Pancreas (tissue), 10 donors: ENCODE data around the gene CNTRL. TPM values are rescaled to one million over a fixed set of nuclear protein-coding genes. Genes with fewer than 3 reads are reported as not detected.

Experiments used
- ATAC-seq, 4 donors: fragments of 200-7000 bp; cut with Tn5 transposase; one replicate each; pipeline versions ENCODE4 v1.8.0 to v1.9.1; 2020; ENCODE audit warnings: mild to moderate bottlenecking in 4 of 4, moderate library complexity in 4 of 4
- DNase-seq, 6 donors: peaks; one replicate each; pipeline ENCODE4 v3.0.0-alpha.2; 2020
- FAIRE-seq: peaks from 2 replicates; lab custom pipeline; 2012; peaks lifted over from hg19 to GRCh38; lab: Jason Lieb, UNC
- H3K27ac ChIP-seq, 4 donors: fragments of 200-600 bp; sonication (generic); 1 replicate in 3 of 4; 2 replicates in 1 of 4; pipeline versions ENCODE4 v1.5.0 to v1.8.0; 2020
- H3K27me3 ChIP-seq, 4 donors: fragments of 200-600 bp; one replicate each; pipeline ENCODE4 v1.8.0; 2021
- H3K36me3 ChIP-seq, 3 donors: fragments of 200-600 bp; sonication (generic) in 1 of 3; one replicate each; pipeline versions ENCODE4 v1.5.0 to v1.8.0; 2020 to 2021
- H3K4me1 ChIP-seq, 3 donors: fragments of 200-600 bp; one replicate each; pipeline ENCODE4 v1.8.0; 2021
- H3K4me3 ChIP-seq, 4 donors: fragments of 200-600 bp; sonication (generic) in 2 of 4; one replicate each; pipeline versions ENCODE4 v1.5.0 to v1.8.0; 2020 to 2021
- H3K9me3 ChIP-seq, 4 donors: fragments of 200-600 bp; one replicate each; pipeline ENCODE4 v1.8.0; 2021
- WGBS, 2 donors: extraction: QIAGEN DNeasy Blood & Tissue Kit; methylation state at CpG; one replicate each; pipeline ENCODE4 v1.1.7; 2013; 5-methylcytosine and 5-hydroxymethylcytosine counted together
- intact Hi-C, 3 donors: fragments of 100-400 bp; cut with DNase I; formaldehyde crosslinking; loops; one replicate each; pipeline versions ENCODE4 v1.11.1 to v1.14.2; 2022
- polyA plus RNA-seq, 2 donors: library from polyadenylated mRNA; stranded (reverse); fragments of 200-250 nt; gene quantifications; one replicate each; pipeline ENCODE4 v1.2.3, GENCODE V29; 2013
- total RNA-seq, 6 donors: library from RNA; stranded (reverse); fragmentation: NEBNext Ultra II Directional in 4 of 6; extraction: Animal tissue kit (Norgen Biotek cat#: 25700) in 4 of 6; gene quantifications; one replicate each; pipeline versions ENCODE4 v1.2.1 to v1.2.4, GENCODE V29; 2021 to 2023
- TF ChIP-seq, protein P1 (sequence below), 4 donors: fragments of 200-600 bp; sonication (generic) in 3 of 4; IDR thresholded peaks; one replicate each; pipeline versions ENCODE4 v1.5.0 to v1.8.0; 2021; ENCODE audit warnings: antibody characterized with exemption in 4 of 4
- donor health status: healthy with polysubstance abuse.
- donor health status: DM: no; HTN: no; CAD: no; lungs with moderate emphysema.
- donor health status: DM: no; HTN: no; CAD: no.
- donor health status: control.
- donor health status: control.
- donor health status: Bipolar disorder and iron deficiency.
- donor health status: DM: yes; HTN: yes; CAD: no.
- donor health status: DM: no; HTN: no; CAD: no.
- donor health status: DM: no; HTN: no; CAD: no.
- donor health status: DM: yes; HTN: yes; CAD: no.

Gene CNTRL
- total and polyA plus RNA-seq, 8 donors: 5.0 to 12.1 (median 6.5) TPM

DNA sequence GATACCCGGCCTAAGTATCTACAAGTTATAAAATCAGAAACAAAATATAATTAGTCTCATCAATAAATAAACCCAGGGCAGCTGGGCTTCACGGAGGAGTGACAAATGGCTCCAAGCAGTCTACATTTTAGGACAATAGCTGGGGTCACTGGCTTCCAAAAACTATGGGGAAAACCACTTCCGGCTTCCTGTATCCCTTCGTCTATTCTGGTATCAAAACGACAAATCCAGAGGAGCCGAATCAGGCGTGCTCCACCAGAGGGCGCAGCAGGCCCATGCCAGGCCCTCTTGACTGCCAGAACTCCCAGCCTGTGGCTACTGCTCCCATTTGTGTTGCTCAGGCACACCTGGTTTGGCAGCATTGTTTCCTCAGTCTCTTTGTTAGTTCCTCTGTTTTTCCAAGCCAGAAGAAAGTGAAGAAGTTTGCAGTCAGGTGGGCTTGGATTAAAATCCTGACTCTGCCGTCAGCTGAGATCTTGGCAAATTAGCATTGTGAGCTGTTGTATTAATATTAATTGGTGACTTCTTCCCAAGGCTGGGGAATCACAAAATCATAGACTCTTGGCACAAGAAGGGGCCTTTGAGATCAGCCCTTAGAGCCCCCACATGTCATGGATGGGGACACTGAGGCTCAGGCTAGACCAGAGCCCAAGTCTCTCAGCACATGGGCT is 138.5 kb downstream of the CNTRL start:
- peak overlapping the region in 1 of 4 donors; percentile 55 for H3K27ac ChIP-seq

GRCh38 chr9:121214005-121214404 is 139.2 kb downstream of the CNTRL start:
- FAIRE-seq: no peak
- no peak overlapping the region for H3K4me3 ChIP-seq
- intact Hi-C loops: loop anchor here in 2 of 3 donors (10.0 kb wide), 1 partner anchor 181 kb away; no protein-coding TSS in a partner anchor

More for the DNA sequence above, 138.5 kb downstream of the CNTRL start:
- ATAC-seq (peak; percentile 98 to 100 (median 100)), FAIRE-seq (no peak), DNase-seq (peak; percentile 80 to 95 (median 92))
- TF ChIP-seq, protein P1, sequence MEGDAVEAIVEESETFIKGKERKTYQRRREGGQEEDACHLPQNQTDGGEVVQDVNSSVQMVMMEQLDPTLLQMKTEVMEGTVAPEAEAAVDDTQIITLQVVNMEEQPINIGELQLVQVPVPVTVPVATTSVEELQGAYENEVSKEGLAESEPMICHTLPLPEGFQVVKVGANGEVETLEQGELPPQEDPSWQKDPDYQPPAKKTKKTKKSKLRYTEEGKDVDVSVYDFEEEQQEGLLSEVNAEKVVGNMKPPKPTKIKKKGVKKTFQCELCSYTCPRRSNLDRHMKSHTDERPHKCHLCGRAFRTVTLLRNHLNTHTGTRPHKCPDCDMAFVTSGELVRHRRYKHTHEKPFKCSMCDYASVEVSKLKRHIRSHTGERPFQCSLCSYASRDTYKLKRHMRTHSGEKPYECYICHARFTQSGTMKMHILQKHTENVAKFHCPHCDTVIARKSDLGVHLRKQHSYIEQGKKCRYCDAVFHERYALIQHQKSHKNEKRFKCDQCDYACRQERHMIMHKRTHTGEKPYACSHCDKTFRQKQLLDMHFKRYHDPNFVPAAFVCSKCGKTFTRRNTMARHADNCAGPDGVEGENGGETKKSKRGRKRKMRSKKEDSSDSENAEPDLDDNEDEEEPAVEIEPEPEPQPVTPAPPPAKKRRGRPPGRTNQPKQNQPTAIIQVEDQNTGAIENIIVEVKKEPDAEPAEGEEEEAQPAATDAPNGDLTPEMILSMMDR (IDR thresholded peaks at IDR 0.05): peak; percentile 83 to 94 (median 86)
- WGBS, 2 donors: 22 to 23% methylated on average over 9 of the region's 9 CpGs
- Histone ChIP-seq H3K4me1 (no peaks in the 10 kb centered on the region), H3K36me3 (no peaks in the 10 kb centered on the region), H3K27me3 (no peaks in the 10 kb centered on the region), H3K9me3 (no peaks in the 10 kb centered on the region), H3K4me3 (no peak overlapping the region)
- intact Hi-C loops: loop anchor here in 2 of 3 donors (10.0 kb wide), 1 partner anchor 182 kb away; no protein-coding TSS in a partner anchor

DNA sequence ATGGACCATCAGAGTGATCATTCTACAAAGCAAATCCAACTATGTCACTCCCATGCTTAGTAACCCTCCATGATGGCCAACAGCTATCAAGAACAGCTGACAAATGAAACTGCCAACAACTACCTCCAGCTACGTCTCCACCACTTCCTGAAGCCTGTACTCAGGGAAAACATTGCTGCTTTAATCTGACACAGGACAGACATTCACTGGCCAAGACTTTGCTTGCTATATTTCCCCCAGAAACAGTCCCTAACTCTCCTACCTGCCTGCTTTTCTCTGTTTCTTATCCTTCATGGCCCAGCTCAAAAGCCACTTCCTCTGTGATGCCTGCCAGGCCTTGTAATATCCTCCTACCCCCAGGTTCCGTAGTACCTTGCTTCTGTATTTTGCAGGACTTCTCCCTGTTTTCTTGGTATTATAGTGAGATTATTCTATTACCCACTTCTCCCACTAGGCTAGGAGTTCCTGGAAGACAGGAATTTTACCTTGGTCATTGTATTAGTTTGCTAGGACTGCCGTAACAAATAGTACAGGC is 141.6 kb downstream of the CNTRL start:
- FAIRE-seq (no peak), DNase-seq (no peak), ATAC-seq (no peak)
- H3K4me1 ChIP-seq: no peaks in the 10 kb centered on the region
- WGBS, 2 donors: 85 to 88% methylated on average over 3 of the region's 3 CpGs
- H3K9me3 ChIP-seq: no peaks in the 10 kb centered on the region
- H3K27me3 ChIP-seq: no peaks in the 10 kb centered on the region
- H3K36me3 ChIP-seq: no peaks in the 10 kb centered on the region
- H3K27ac ChIP-seq: no peak overlapping the region
- intact Hi-C loops: loop anchor here in 2 of 3 donors (10.0 kb wide), 1 partner anchor 178 kb away; no protein-coding TSS in a partner anchor
- TF ChIP-seq, protein P1 (IDR thresholded peaks at IDR 0.05): no peak
- H3K4me3 ChIP-seq: no peak overlapping the region

More at GRCh38 chr9:121214005-121214404, 139.2 kb downstream of the CNTRL start:
- WGBS, 2 donors: 82 to 88% methylated on average over 2 of the region's 2 CpGs
- ATAC-seq (no peak), DNase-seq (no peak)
- Histone ChIP-seq H3K4me1 (no peaks in the 10 kb centered on the region), H3K27ac (no peak overlapping the region), H3K9me3 (no peaks in the 10 kb centered on the region), H3K36me3 (no peaks in the 10 kb centered on the region), H3K27me3 (no peaks in the 10 kb centered on the region)
- TF ChIP-seq, protein P1 (IDR thresholded peaks at IDR 0.05): no peak

GRCh38 chr9:121217609-121218292 is 143.0 kb downstream of the CNTRL start:
- Histone ChIP-seq H3K27ac (no peak overlapping the region), H3K36me3 (no peaks in the 10 kb centered on the region), H3K4me3 (no peak overlapping the region), H3K27me3 (no peaks in the 10 kb centered on the region), H3K4me1 (no peaks in the 10 kb centered on the region), H3K9me3 (no peaks in the 10 kb centered on the region)
- ATAC-seq (no peak), DNase-seq (no peak), FAIRE-seq (no peak)
- intact Hi-C loops: loop anchor here in 2 of 3 donors (10.0 kb wide), 1 partner anchor 177 kb away; no protein-coding TSS in a partner anchor
- TF ChIP-seq, protein P1 (IDR thresholded peaks at IDR 0.05): no peak
- 88 to 90% methylated on average over 4 of the region's 4 CpGs for WGBS, 2 donors
